GM18951 (cell line): ENCODE data around the gene PSMC6.
"Not testable (repeated sequence)": the region's sequence is repeated elsewhere in the genome, so short reads cannot be mapped to it uniquely, and the experiment has no call there.

Experiments used
- POLR2A ChIP-seq: IDR thresholded peaks from 4 replicates; pipeline ENCODE4 v1.6.1; 2011; ENCODE audit warnings: mild to moderate bottlenecking; ENCODE audit not compliant: insufficient read length, insufficient read depth; ENCODE audit errors: extremely low read depth
- in situ Hi-C: fragments of 300-500 bp; cut with MboI; formaldehyde crosslinking; loops from one replicate; pipeline ENCODE4 v1.12.0; 2022; ENCODE audit warnings: low sequenced_read_pairs, mixed read lengths, inconsistent platforms; ENCODE audit not compliant: unreplicated experiment

Gene PSMC6

DNA sequence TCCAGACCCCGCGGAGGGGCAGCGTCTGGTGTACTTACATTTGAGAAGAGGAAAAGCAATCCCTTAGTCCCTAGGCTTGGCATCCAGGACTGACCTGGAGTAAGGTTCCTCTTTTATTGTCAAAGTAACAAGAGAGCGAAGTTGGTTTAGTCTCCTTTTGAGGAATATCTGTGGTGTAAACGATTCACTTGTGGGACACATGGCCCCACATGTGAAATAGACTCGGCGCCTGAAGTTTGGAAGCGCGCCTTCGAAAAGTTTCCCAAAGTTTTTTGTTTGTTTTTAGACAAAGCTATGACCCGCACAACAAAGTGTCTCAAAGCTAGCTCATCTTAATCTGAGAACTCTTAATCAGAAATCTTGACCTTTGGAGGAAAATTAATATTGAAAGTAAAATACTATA is 23.7 kb downstream of the PSMC6 start:
- TF ChIP-seq POLR2A, result no peak

DNA sequence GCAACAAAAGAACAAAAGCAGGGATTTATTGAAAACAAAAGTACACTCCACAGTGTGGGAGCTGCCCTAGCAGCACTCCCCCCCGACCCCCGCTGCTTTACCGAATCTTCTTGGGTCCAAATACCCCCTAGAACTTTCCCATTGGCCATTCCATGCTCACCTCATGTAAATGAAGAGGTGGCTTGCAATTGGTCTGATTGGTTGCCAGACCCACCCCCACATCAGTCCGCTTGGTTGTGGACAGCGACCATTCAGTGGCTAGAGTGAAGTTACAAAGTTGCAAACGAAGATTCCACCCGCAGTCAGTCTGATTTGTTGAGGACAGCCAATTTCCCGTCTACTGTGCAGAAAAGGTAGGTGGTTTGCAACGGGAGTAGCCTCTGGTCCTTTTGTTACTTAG is 26.8 kb downstream of the PSMC6 start:
- no peak for TF ChIP-seq POLR2A
- in situ Hi-C loops, result no loop called here

More for the DNA sequence above, 23.7 kb downstream of the PSMC6 start:
- in situ Hi-C loops, result no loop called here

DNA sequence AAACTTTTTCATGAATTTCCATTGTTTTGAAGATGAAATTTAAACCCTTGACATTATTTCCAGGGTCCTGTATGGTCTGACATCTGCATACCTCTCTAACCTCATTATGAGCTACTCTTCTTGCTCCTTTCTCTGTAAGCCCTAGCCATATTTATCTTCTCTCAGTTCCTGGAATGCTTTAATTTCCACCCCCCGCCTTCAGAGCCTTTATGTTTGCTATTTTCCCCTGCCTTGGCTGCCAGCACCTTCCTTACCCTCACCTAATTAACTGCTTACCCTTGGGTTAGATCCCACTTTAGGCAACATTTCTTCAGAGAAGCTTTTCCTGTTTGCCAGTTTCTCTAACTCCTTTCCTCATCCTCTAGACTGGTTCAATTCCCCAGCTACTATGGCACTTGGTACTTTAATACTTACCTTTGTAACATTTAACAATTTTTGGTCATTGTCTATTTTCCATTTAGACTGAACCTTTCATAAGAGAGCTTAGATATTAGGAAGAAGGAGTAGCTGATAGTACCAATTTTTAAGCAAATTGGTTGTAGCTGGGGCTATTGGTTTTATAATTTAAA is 29.0 kb downstream of the PSMC6 start:
- in situ Hi-C loops, result no loop called here
- no peak for TF ChIP-seq POLR2A

DNA sequence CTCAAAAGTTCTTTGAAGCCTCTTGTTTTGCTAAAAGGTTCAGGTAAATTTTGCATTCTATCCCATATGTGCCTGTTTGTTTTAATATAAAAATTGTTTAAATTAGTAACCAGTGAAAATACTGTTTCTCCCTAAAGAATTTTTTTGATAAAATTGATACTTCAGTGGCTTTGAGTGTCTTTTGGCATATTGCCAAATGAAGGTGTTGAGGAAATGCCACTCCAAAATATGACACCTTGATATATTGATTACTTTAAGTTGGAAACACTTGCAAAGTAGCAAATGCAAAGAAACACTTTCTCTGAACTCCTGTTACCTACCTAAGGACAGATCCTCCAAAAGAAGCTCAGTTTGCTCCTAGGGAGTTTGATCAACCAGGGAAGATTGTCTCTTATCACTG is 31.4 kb downstream of the PSMC6 start:
- in situ Hi-C loops, result no loop called here
- no peak for TF ChIP-seq POLR2A

DNA sequence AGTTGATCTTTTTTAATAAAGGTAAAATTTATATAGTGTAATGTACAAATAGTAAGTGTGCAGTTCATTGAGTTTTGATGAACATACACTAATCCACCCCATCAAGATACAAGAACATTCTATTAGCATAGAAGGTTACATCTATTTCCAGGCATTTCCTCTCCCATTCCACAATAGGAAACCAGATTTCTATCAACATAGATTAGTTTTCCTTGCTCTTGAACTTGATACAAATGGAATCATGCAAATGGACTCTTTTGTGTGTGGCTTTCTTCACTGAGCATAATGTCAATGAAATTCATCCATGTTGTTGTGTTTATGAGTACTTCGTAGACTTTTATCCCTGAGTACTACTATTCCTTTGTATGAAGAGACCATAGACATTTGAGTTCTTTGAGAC is 33.8 kb downstream of the PSMC6 start:
- in situ Hi-C loops, result no loop called here
- TF ChIP-seq POLR2A, result no peak

DNA sequence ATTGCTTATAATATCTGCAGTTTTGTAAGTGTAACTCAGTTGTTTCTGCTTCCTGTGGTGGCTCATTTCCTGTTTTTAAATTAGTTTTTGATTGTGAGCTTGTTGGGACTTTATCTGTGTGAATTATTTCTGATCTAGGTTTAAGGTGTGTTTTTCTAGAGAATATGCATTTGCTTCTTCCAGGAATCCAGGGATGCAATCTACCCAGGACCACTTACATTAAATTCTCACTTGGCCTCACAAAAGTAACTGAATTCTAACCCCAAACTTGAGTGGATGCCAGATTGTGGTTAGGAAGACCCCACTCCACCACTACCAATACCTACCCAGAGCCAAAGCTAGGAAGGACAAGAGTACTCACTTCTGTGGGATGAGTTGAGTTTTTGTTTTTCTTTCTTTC is 34.9 kb downstream of the PSMC6 start:
- TF ChIP-seq POLR2A, result no peak
- in situ Hi-C loops, result no loop called here

DNA sequence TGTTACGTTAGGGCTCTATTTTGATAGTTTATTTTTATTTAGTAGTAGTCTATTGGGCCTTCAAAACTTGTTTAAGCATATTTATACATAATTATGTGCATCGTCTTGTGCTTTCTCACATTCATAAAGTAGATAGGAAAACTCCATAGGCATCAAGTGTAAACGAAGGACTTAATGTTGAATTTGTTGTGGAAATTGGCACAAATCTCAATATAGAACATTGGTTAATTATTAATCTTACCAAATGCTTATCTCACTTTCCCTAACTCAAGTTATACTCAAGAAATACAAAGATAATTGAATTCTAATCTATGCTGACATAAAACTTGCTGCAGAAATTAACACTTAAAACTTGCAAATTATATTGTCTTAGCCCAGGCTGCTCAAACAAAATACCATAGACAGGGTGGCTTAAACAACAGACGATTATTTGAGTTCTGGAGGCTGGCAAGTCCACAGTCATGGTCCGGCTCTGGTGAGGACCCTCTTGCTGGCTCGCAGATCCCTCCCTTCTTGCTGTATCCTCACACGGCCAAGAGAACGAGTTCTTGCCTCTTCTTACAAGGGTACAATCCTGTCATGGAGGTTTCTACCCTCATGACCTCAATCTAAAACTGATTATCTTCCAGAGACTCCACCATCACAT is 41.8 kb downstream of the PSMC6 start:
- no peak for TF ChIP-seq POLR2A
- in situ Hi-C loops, result no loop called here

DNA sequence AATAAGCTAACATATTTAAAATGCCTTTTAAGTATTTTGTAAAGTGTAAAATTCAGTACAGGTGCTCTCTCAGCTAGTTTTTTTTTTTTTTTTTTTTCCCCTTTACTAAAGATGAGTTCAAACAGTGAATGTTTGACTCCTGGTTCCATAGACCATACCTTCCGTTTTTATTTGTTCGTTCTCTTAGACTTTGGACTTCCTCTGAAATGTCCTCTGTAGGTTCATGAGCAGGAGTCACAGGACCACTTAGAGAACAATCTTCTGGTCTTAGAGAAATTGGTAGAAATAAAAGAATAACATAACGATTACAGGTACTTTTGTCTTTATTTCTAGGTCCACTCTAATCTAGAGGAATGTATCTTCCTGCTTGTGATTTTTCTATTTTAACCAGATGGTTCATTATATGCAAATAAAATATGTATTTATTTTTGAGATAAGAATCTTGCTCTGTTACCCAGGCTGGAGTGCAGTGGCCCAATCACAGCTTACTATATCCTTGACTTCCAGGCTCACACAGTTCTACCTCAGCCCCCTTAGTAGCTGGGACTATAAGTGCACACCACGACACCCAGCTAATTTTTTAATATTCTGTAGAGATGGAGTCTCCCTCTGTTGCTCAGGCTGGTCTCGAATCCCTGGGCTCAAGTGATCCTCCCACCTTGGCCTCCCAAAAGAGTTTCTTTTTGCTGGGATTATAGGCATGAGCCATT is 48.8 kb downstream of the PSMC6 start:
- TF ChIP-seq POLR2A, result no peak
- in situ Hi-C loops, result no loop called here

DNA sequence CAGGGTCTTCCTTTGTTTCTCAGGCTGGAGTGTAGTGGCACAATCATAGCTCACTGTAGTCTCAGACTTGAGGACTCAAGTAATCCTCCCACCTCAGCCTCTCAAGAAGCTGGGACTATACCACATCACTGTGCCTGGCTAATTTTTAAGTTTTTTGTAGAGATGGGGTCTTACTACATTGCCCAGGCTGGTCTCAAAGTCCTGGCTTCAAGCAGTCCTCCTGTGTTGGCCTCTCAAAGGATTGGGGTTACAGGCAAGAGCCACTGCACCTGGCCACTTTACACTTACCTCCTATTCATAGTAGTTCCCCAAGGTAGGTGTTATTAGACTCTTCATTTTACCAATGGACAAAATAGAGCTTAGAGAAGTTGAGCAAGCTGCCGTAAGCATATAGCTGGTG is 52.1 kb downstream of the PSMC6 start:
- in situ Hi-C loops, result no loop called here
- no peak for TF ChIP-seq POLR2A

DNA sequence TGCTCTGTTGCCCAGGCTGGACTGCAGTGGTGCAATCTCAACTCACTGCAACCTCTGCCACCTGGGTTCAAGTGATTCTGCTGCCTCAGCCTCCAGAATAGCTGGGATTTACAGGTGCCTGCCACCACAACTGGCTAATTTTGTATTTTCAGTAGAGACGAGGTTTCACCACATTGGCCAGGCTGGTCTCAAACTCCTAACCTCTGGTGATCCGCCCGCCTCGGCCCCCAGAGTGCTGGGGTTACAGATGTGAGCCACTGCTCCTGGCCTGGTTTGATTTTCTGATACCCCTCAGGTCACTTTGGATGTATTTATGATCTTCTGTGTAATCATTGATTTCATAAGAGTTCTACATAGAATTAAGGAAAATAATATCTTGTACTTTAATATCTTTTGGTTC is 55.9 kb downstream of the PSMC6 start:
- in situ Hi-C loops, result not testable (repeated sequence)

DNA sequence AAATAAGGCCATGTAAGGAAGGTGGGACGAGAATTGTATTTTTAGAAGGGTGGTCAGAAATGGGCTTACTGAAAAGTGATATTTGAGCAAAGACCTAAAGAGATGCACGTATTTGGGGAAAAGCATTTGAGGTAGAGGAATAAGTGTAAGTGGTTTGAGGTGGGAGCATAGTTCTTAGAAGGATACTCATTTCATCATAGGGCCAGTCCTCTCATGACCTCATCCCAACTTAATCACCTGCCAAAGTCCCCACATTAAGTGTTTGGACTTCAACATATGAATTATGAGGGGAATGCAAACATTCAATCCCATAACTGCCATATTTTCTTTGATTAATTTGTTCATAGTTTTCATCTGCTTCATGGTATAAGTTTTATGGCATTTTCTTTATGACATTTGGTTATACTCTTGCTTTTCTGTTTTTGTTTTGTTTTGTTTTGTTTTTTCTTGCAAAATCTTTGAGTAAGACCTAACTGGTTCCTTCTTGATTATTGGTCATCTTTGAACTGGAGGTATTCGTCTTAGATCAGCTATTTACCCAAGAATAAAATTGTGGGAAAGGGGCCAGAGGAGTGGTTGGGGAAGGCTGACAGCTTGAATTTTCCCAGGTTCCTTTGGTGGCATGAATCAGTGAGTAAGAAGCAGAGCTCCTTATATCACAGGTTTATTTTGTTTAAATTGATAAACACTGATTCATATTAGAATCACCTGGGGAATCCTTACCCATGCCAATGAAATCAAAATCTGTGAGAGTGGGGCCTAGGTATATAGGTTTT is 60.2 kb downstream of the PSMC6 start:
- in situ Hi-C loops, result no loop called here
- no peak for TF ChIP-seq POLR2A

DNA sequence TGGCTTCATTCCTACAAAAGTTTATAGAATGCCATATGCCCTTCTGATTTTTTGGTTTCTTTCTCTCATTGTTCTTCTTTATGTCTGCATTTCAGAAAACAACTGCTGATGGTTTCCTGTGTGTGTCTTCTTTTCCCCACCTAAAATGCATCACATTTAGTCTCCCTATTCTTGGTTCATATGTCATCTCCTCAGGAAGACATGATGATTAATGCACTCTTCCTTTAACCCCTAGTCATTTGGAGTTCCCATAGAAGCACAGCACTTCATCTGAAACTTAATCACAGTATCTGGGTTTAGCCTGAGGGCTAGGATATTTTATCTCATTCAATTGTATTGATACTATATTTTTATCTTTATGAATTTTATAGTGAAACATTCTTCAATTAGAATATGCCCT is 62.9 kb downstream of the PSMC6 start:
- no peak for TF ChIP-seq POLR2A
- in situ Hi-C loops, result no loop called here

DNA sequence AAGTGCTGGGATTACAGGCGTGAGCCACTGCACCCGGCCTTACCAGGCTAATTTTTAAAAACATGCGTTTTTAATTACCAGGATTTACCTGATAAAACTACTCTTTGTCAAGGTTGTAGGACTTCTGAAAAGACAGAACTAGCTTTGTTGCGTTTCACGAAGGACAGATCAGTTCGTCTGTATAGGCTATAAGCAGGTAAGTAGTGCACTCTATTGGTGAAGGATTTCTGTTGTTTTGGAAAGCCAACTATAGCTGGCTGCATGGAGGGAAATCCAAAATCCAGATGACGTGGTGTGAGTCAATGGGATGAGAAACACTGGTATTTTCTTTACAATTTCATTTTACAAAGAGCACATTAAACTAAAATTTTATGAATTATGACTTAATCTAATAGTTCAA is 69.8 kb downstream of the PSMC6 start:
- in situ Hi-C loops, result no loop called here
- no peak for TF ChIP-seq POLR2A
